ENCODE results near the gene DENND4C. TPM values are rescaled to one million over a fixed set of nuclear protein-coding genes. Genes with fewer than 3 reads are reported as not detected.

The DENND4C gene
- total and polyA plus RNA-seq, 2 of the 4 experiments (the other 2 are of a cell fraction): 9.0 to 32.6 TPM

DNA sequence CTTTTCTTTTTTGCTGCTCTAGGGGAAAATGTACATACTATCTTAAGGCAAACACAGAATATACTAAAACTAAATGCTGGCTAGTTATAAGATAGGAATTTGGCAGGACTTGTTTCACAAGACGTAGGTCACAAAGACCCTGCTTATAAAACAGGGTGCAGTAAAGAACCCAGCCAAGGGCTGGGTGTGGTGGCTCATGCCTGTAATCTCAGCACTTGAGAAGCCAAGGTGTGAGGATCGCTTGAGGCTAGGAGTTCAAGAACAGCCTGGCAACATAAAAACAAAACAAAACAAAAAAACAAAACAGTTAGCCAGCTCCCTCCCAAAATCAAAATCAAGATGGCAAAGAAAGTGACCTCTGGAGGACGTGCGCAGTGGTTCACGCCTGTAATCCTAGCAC, 49.5 kb upstream of the DENND4C start:
- Histone ChIP-seq H3K56ac (ENCODE audit: extremely low read depth, insufficient read depth, low read length) (no peak overlapping the region), H3K9me1 (ENCODE audit: insufficient read depth, low read length) (peaks cover 3% of the 10 kb centered on the region; the same call in 1 of the 2 replicates), H2AFZ (replicated peaks; ENCODE audit: low read length, poor library complexity) (no peak overlapping the region), H3K18ac (ENCODE audit: low read depth, low read length) (no peak overlapping the region), H3K4ac (ENCODE audit: low read depth, low read length) (no peak overlapping the region), H3K27ac (ENCODE audit: insufficient read depth, low read length) (no peak overlapping the region), H3K9me3 (ENCODE audit: control insufficient read depth, insufficient read depth, low read length) (no peaks in the 10 kb centered on the region), H3K4me3 (ENCODE audit: insufficient read depth, low read depth, low read length) (no peak overlapping the region), H3K4me1 (ENCODE audit: control insufficient read depth, insufficient read depth, low read length) (peaks cover 13% of the 10 kb centered on the region), H3K9ac (ENCODE audit: low read depth, low read length) (no peak overlapping the region), H4K5ac (ENCODE audit: low read depth, low read length) (no peak overlapping the region), H3K36me3 (ENCODE audit: control insufficient read depth, insufficient read depth, low read length) (no peaks in the 10 kb centered on the region), H2AK5ac (ENCODE audit: low read depth, low read length) (no peak overlapping the region), H3K4me2 (ENCODE audit: low read depth, low read length) (no peak overlapping the region), H2BK20ac (ENCODE audit: low read depth, low read length) (no peak overlapping the region), H3K79me1 (ENCODE audit: low read depth in 1 of 2, low read length in 2 of 2) (no peaks in the 10 kb centered on the region), H2BK120ac (ENCODE audit: low read depth, low read length) (no peak overlapping the region; the same call in 1 of the 2 replicates), H2BK5ac (ENCODE audit: low read depth, low read length, poor library complexity, severe bottlenecking) (no peak overlapping the region), H3K23ac (ENCODE audit: low read depth, low read length) (no peak overlapping the region), H4K20me1 (ENCODE audit: insufficient read depth, low read length) (no peaks in the 10 kb centered on the region), H3K27me3 (ENCODE audit: control insufficient read depth, insufficient read depth, low read length) (no peaks in the 10 kb centered on the region), H4K91ac (ENCODE audit: insufficient read depth, low read depth, low read length) (no peak overlapping the region), H2AK9ac (replicated peaks; ENCODE audit: low read depth, low read length, poor library complexity) (no peak overlapping the region), H3K14ac (replicated peaks; ENCODE audit: low read depth, low read length) (no peak overlapping the region), H2BK15ac (ENCODE audit: low read depth, low read length) (no peak overlapping the region), H4K8ac (ENCODE audit: low read depth in 2 of 2, low read length in 2 of 2) (no peak overlapping the region)
- TF ChIP-seq SMC3 (IDR thresholded peaks at IDR 0.05; ENCODE audit: low read depth, low read length) (no peak), NFE2L2 (IDR thresholded peaks at IDR 0.05; ENCODE audit: low read depth, low read length) (no peak), BHLHE40 (IDR thresholded peaks at IDR 0.05; ENCODE audit: low read depth, low read length) (no peak), ELK1 (IDR thresholded peaks at IDR 0.05; ENCODE audit: borderline replicate concordance, low read depth, low read length) (no peak), MAFK (IDR thresholded peaks at IDR 0.05; ENCODE audit: low read depth, low read length) (no peak), CEBPB (IDR thresholded peaks at IDR 0.05; ENCODE audit: low read depth, low read length) (no peak), RCOR1 (IDR thresholded peaks at IDR 0.05; ENCODE audit: insufficient replicate concordance, low read length) (no peak), POLR2A (IDR thresholded peaks at IDR 0.05; ENCODE audit: low read depth, low read length) (no peak), RAD21 (IDR thresholded peaks at IDR 0.05; ENCODE audit: low read length) (no peak), CHD1 (IDR thresholded peaks at IDR 0.05; ENCODE audit: low read depth, low read length) (no peak), MXI1 (IDR thresholded peaks at IDR 0.05; ENCODE audit: borderline replicate concordance, low read depth, low read length) (no peak), USF2 (IDR thresholded peaks at IDR 0.05; ENCODE audit: low read depth, low read length) (no peak), FOS (IDR thresholded peaks at IDR 0.05; ENCODE audit: low read depth, low read length) (no peak), MAZ (IDR thresholded peaks at IDR 0.05; ENCODE audit: borderline replicate concordance, low read depth, low read length) (no peak), RFX5 (IDR thresholded peaks at IDR 0.05; ENCODE audit: low read depth, low read length) (no peak)
- TF ChIP-seq, protein P1, sequence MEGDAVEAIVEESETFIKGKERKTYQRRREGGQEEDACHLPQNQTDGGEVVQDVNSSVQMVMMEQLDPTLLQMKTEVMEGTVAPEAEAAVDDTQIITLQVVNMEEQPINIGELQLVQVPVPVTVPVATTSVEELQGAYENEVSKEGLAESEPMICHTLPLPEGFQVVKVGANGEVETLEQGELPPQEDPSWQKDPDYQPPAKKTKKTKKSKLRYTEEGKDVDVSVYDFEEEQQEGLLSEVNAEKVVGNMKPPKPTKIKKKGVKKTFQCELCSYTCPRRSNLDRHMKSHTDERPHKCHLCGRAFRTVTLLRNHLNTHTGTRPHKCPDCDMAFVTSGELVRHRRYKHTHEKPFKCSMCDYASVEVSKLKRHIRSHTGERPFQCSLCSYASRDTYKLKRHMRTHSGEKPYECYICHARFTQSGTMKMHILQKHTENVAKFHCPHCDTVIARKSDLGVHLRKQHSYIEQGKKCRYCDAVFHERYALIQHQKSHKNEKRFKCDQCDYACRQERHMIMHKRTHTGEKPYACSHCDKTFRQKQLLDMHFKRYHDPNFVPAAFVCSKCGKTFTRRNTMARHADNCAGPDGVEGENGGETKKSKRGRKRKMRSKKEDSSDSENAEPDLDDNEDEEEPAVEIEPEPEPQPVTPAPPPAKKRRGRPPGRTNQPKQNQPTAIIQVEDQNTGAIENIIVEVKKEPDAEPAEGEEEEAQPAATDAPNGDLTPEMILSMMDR (conservative IDR thresholded peaks at IDR 0.05; ENCODE audit: low read depth, low read length): no peak
- in situ Hi-C loops (cut with MboI; ENCODE audit: low sequenced_read_pairs): no loop called here
- intact Hi-C loops (cut with micrococcal nuclease): loop anchor here (5.0 kb wide), 1 partner anchor 201 kb away; the partner anchor contains the start of gene RPS6
- 87% methylated on average over 4 of the region's 5 CpGs; no CpG with 5 or more reads in 1 of the 2 experiments for WGBS, 2 experiments (ENCODE audit: extremely low coverage in 2 of 2, insufficient read length in 1 of 2)
- dilution Hi-C loops (cut with HindIII; ENCODE audit: low sequenced_read_pairs, unreplicated experiment): no loop called here
- no TSS peak for BruUV-seq (replicated peaks)
- CTCF ChIA-PET: no interaction called here
- POLR2A ChIA-PET (ENCODE audit: unreplicated experiment): no interaction called here
- no peak for DNase-seq
- ATAC-seq (ENCODE audit: low read depth): no peak

All from IMR-90 (cell line).